Measurements from ENCODE around the gene DBNL.

DBNL gene

GRCh38 chr7:44062903-44063295 is 18.4 kb downstream of the DBNL start:
- no peak for DNase-seq

- no peak for DNase-seq
These were observed 19.0 kb downstream of the DBNL start for GRCh38 chr7:44063547-44063893.

GRCh38 chr7:44063894-44064651 is 19.6 kb downstream of the DBNL start:
- no peak for DNase-seq

- no peak for DNase-seq
These were observed 20.4 kb downstream of the DBNL start for GRCh38 chr7:44064791-44065430.

GRCh38 chr7:44065431-44066110 is 21.1 kb downstream of the DBNL start, which contains the start of gene PGAM2:
Gene PGAM2 (minus strand): TSS chr7:44065567. CDS start chr7:44065529, 38 bp downstream.
- peak; percentile 31 for DNase-seq

DNA sequence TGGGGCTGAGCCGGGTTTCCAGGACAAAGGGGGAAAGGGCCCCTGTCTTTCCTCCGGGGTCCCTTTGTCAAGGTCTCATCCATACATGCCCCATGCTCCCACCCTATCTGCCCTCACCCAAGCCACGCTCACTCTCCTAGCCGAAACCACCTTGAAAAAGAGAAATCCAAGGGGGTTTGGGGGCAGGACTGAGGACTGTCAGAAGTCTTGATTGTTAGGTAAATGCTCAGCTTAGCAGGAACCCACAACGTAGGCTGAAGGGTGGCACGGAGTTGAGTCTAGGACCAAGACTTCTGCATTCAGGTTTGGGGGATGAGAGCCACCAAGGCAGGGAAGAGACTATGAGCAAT is 21.6 kb downstream of the DBNL start:
- no peak for DNase-seq

GRCh38 chr7:44066494-44067063 is 22.1 kb downstream of the DBNL start:
- DNase-seq, result no peak

DNA sequence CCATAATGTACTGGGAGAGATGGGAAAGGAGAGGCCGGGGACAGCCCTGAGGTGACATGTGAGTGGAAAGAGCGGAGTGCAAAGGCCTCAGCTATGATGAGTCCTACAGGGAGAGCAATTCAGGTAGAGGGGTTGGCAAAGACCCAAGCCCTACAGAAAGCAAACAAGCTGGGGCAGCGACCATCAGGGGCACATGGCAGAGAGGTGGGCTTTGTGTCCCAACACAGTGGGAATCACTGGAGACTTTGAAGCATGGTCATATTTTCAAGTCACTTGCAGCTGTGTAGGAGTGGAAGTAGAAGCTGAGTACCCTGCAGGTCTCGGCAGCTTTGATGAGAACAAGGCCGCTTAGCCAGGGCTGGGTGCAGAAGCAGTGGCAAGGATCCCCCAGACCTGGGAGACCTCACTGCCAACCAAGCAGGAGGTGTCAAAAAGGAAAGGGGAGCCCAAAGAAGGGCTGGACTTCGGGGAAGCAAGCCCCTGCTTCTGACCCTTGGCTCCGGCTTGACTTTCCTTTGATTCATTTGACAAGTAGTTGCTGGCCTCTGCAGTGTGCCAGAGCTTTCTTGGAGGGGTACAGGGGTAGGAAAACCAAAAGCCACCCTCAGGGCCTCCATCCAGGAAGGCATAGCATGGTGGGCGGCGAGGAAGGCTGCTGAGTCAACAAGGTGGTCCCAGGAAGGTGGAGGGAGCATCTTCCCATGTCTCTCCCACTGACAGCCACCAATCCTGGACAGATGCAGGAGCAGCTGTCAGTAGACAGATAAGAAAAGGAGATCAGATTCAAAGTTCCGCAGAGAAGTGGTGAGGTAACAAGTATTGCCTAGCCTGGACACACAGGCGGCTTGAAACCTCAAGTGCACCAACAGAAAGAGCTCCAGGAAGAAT is 22.8 kb downstream of the DBNL start:
- no peak for DNase-seq

DNA sequence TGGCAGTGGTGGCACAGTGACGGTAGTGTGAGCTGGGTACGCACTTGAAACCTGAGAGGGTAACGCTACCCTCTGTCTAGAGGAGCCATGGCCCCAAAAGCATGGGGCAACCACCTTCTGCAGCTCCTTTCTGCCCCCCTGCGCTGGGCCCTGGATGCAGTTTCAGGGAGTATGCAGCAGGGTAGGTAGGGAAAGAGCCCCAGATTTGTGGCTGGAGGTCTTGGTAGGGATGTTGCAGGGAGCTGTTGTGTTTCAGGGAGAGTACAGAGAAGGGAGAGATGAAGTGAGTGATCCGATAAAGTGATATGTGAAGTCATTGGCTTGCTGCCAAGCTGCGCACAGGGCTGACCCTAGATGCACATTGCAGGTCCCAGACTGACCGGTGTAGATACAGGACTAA is 23.6 kb downstream of the DBNL start:
- DNase-seq, result no peak

DNA sequence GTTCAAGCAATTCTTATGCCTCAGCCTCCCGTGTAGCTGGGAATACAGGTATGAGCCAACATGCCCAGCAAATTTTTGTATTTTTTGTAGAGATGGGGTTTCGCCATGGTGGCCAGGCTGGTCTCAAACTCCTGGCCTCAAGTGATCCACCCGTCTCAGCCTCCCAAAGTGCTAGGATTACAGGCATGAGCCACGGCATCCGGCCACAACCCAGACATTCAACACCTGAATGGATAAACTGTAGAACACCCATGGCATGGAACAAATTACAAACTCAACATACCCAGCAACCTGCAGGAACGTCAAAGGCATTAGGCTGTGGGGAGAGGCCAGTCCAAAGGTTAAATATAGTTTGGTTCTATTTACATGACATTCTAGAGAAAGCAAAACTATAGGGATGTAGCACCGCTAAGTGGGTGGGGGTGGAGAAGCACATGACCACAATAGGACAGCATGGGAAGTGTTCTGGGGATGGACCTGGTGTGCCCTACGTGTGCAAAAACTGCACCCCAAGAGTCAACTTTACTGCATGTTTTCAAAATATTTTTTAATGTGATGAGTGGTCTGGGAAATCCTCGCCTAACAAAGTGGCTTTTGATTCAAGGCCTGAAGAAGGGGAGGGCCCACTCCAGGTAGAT is 27.3 kb downstream of the DBNL start:
- no peak for DNase-seq

DNA sequence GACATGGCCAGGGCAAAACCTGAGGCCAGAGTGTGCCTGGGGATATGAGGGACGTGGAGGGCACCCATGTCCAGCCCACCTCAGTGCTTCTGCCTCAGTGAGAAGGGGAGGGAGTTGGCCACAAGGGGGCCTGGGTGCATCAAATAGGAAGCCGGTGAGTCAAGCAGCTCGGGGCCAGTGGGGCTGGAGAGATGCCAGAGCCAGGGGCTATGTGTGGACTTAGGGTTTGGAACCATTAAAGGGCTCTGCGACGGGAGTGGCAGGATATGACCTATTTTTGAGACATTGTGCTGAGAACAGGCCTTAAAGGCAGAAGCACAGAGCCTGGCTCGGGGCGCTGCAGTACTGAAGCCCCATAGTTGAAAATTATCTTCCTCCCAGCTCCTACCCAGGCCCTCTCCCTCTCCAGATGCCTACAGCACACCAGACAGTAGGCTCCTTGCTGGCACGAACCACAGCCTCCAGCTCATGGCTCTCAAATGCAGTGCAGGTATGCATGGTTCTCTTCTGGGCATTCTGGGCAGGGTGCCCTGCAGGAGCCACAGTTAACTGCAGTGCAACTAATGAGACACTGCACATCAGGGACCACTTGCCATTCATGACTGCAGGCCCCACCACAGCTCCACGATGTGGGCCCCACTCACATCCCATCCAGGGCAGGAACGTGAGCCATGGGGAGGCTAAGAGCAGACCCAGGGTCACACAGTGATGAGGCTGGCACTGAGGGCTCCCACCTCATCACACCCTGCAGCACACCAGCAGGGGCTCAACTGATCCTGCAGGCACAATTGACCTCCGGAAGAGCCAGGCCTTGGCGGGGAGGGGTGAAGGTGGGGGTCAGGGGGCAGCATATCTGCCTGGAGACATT is 28.1 kb downstream of the DBNL start:
- DNase-seq, result no peak

DNA sequence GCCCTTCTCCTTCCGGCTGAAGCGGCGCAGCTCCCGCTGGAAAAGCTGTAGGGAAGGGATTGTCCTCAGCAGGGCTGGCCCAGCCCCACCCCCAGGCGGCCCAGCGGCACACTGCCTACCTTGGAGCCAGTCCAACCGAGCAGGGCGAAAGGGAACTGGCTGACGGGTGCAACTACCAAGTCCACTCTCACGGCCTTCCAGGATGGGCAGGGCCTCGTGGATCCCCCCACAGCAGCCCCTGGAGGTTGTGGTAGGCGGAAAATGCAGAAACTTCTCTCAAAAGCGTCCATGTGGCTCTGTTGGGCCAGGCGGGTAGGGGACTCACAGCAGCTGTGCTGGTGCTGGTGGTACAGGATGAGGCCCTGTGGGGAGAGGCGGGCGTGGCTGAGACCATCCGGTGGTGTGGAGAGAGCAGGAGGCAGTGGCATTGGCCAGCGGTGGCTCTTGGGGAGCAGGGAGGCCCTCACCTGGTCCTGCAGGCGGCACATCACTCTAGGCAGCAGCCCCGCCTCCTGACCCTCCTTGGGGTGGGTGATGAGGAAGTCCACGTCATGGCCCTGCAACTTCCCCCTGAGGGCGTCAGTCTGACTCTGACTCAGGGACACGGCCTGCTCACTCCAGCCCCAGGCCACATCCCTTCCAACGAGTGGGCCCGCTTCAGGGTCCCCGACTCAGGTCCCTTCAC is 29.3 kb downstream of the DBNL start:
- no peak for DNase-seq

DNA sequence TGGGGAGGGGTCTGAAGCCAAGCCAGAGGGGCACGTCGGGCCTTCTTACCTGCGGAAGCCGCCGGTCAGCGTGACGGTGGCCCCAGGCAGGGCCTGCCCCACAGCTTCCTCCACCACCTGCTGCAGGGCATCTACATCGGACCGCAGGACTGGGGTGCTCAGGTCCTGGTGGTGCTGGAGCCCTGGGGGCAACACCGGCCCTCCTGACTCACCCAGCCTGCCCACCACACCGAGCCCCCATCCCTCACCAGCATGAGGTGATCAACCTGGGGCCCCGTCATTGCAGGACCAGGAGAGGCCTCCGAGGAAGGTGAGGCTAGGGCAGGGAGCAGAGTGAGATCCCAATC is 29.8 kb downstream of the DBNL start:
- no peak for DNase-seq

- no peak for DNase-seq
These were observed 31.0 kb downstream of the DBNL start for GRCh38 chr7:44075296-44076075.

DNA sequence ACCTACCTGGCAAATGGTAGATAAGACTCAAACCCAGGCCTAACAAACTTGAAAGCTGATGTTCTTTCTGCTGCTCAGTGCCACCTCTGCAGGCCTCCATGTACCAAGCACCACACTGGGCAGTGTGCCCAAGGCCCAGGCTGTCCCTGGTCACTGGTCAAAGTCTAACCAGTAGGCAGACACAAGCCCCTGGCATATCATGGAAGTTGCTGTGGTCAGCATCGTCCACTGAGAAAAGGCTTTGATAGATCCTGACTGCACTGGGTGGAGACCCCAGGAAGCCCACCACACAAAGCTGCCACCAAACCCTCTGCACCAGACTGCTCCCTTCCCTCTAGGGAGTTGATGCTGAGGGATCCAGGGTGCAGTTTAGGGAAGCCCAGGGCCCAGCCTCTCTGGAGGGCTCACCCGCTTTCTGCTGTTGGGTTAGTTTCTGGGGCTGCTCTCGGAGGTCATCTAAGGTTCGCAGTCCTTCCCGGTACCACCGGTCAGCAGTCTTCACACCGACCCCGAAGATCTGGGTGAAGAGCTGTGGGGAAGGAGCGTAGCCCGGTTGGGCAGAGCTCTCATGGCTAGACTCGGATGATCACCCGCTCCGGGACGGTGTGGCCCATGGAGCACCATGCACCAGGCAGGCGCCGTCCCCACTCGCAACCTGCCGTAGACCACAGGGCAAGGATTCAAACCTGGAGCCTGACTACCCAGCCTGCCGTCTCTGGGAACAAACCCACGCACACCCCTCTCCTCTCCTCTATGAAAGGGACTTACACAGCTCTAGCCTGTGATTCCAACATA is 31.8 kb downstream of the DBNL start:
- DNase-seq, result no peak

- DNase-seq, result no peak
These were observed 32.6 kb downstream of the DBNL start for GRCh38 chr7:44077061-44077460.

DNA sequence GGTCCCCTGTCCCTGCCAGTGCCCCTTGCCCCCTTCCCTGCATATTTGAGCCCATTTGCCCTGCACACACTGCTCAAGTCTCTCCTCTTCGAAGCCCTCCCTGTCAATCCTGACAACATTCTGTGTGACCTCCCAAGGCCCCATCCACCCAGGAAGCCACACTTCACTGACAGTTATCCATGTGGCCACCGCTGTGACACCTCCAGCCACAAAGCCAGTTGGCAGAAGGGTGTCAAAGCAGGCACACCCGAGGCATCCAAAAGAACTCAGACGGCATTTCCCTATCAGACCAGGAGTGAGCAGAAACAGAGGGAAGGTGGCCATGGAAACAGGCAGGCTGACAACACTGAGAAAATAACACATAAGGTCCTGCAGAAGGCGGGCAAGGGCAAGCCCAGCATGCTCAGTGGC is 33.2 kb downstream of the DBNL start:
- no peak for DNase-seq

DNA sequence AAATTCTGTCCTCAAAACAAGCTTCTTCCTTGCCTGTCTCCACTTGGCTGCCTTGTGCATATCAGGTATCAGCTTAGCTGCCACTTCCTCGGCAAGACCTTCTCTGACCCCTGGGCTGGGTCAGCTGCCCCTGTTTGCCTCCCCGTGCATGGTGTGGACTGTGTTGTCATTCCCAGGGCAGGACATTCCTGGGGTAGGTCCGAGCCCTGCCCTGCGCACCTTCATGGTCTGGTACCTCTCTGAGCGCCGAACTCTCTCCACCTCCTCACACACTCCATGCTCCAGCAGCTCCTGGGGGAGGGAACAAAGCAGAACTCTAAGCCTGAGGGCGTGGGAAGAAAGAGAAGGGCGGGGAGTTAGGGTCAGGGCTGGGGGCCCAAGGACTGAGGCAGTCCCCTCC is 34.0 kb downstream of the DBNL start:
- DNase-seq, result no peak
